IMR-90 (cell line): ENCODE results near the gene GSDMA. TPM values are rescaled to one million over a fixed set of nuclear protein-coding genes. Genes with fewer than 3 reads are reported as not detected.

ENCODE experiments used
- ATAC-seq: fragments of 200-7000 bp; cut with Tn5 transposase; 2 replicates; pipeline ENCODE4 v1.9.1; 2020; ENCODE audit warnings: low read depth, mild to moderate bottlenecking, moderate library complexity
- BruUV-seq: library from RNA; stranded (reverse); fragments of 400-500 nt; replicated peaks from 2 replicates; lab custom pipeline; 2021; lab: Mats Ljungman, UMichigan
- CTCF ChIA-PET: fragments of 300-600 bp; formaldehyde crosslinking; extraction: SDS; loops from one replicate; lab custom pipeline; 2021; ENCODE audit warnings: antibody characterized with exemption; lab: Yijun Ruan, JAX
- POLR2A ChIA-PET: fragments of 300-600 bp; sonication (Branson Sonifier 250); formaldehyde crosslinking; loops from one replicate; lab custom pipeline; 2022; ENCODE audit warnings: antibody characterized with exemption; ENCODE audit not compliant: unreplicated experiment; lab: Charles Lee
- DNase-seq: peaks from one replicate; pipeline ENCODE4 v3.0.0; 2013
- H2AFZ ChIP-seq: replicated peaks from 2 replicates; pipeline ENCODE3; 2013; ENCODE audit warnings: low read length, mild to moderate bottlenecking; ENCODE audit not compliant: poor library complexity
- H2AK5ac ChIP-seq: 2 replicates; pipeline ENCODE4 v1.6.1; 2013; ENCODE audit warnings: low read depth, low read length, inconsistent platforms
- H2AK9ac ChIP-seq: replicated peaks from 2 replicates; pipeline ENCODE3; 2013; ENCODE audit warnings: mild to moderate bottlenecking, low read depth, low read length, moderate library complexity; ENCODE audit not compliant: poor library complexity
- H2BK120ac ChIP-seq: 2 replicates; pipeline ENCODE4 v1.6.1; 2013; ENCODE audit warnings: low read depth, low read length, inconsistent platforms
- H2BK15ac ChIP-seq: 3 replicates; pipeline ENCODE4 v1.6.1; 2013; ENCODE audit warnings: low read depth, low read length, inconsistent platforms
- H2BK20ac ChIP-seq: 2 replicates; pipeline ENCODE4 v1.6.1; 2013; ENCODE audit warnings: low read depth, mild to moderate bottlenecking, inconsistent platforms, low read length, moderate library complexity
- H2BK5ac ChIP-seq: 2 replicates; pipeline ENCODE4 v1.6.1; 2013; ENCODE audit warnings: mild to moderate bottlenecking, low read depth, low read length, inconsistent platforms; ENCODE audit not compliant: poor library complexity, severe bottlenecking
- H3K14ac ChIP-seq: replicated peaks from 2 replicates; pipeline ENCODE4 v1.6.1; 2013; ENCODE audit warnings: low read depth, low read length, inconsistent platforms
- H3K18ac ChIP-seq: 2 replicates; pipeline ENCODE4 v1.6.1; 2013; ENCODE audit warnings: low read depth, low read length, control low read depth
- H3K23ac ChIP-seq: 2 replicates; pipeline ENCODE4 v1.6.1; 2013; ENCODE audit warnings: low read depth, low read length, inconsistent platforms
- H3K27ac ChIP-seq: 2 replicates; pipeline ENCODE4 v1.5.1; 2013; ENCODE audit warnings: mild to moderate bottlenecking, control low read depth, low read length; ENCODE audit not compliant: insufficient read depth
- H3K27me3 ChIP-seq: 2 replicates; pipeline ENCODE4 v1.6.1; 2013; ENCODE audit warnings: low read length; ENCODE audit not compliant: control insufficient read depth, insufficient read depth
- H3K36me3 ChIP-seq: 2 replicates; pipeline ENCODE4 v1.6.1; 2013; ENCODE audit warnings: low read length, mixed read lengths; ENCODE audit not compliant: control insufficient read depth, insufficient read depth
- H3K4ac ChIP-seq: 2 replicates; pipeline ENCODE4 v1.6.1; 2013; ENCODE audit warnings: low read depth, low read length, inconsistent platforms
- H3K4me1 ChIP-seq: 2 replicates; pipeline ENCODE4 v1.6.1; 2013; ENCODE audit warnings: low read length, mixed read lengths; ENCODE audit not compliant: control insufficient read depth, insufficient read depth
- H3K4me2 ChIP-seq: 2 replicates; pipeline ENCODE4 v1.6.1; 2013; ENCODE audit warnings: low read depth, mild to moderate bottlenecking, control low read depth, low read length, moderate library complexity
- H3K4me3 ChIP-seq: 2 replicates; pipeline ENCODE4 v1.5.1; 2013; ENCODE audit warnings: low read depth, mild to moderate bottlenecking, control low read depth, low read length, moderate library complexity; ENCODE audit not compliant: insufficient read depth
- H3K56ac ChIP-seq: 2 replicates; pipeline ENCODE4 v1.6.1; 2013; ENCODE audit warnings: low read length, inconsistent platforms; ENCODE audit not compliant: insufficient read depth; ENCODE audit errors: extremely low read depth
- H3K79me1 ChIP-seq, 2 experiments: 2 replicates each; pipeline ENCODE4 v1.6.1; 2013; ENCODE audit warnings: low read length in 2 of 2, inconsistent platforms in 1 of 2, low read depth in 1 of 2
- H3K9ac ChIP-seq: 2 replicates; pipeline ENCODE4 v1.6.1; 2013; ENCODE audit warnings: low read depth, low read length, control low read depth
- H3K9me1 ChIP-seq: 2 replicates; pipeline ENCODE4 v1.6.1; 2013; ENCODE audit warnings: low read length, inconsistent platforms; ENCODE audit not compliant: insufficient read depth
- H3K9me3 ChIP-seq: 2 replicates; pipeline ENCODE4 v1.6.1; 2013; ENCODE audit warnings: low read length; ENCODE audit not compliant: control insufficient read depth, insufficient read depth
- H4K20me1 ChIP-seq: 2 replicates; pipeline ENCODE4 v1.6.1; 2013; ENCODE audit warnings: low read length, inconsistent platforms; ENCODE audit not compliant: insufficient read depth
- H4K5ac ChIP-seq: 2 replicates; pipeline ENCODE4 v1.6.1; 2013; ENCODE audit warnings: mild to moderate bottlenecking, low read depth, low read length, control low read depth
- H4K8ac ChIP-seq, 2 experiments: 2 replicates each; pipeline ENCODE4 v1.6.1; 2013; ENCODE audit warnings: low read depth in 2 of 2, low read length in 2 of 2, control low read depth in 1 of 2, inconsistent platforms in 1 of 2
- H4K91ac ChIP-seq: 2 replicates; pipeline ENCODE4 v1.6.1; 2013; ENCODE audit warnings: low read depth, low read length, inconsistent platforms; ENCODE audit not compliant: insufficient read depth
- CTCF ChIP-seq: conservative IDR thresholded peaks from 2 replicates; pipeline ENCODE4 v1.5.1; 2012; ENCODE audit warnings: mild to moderate bottlenecking, low read depth, low read length, improper control_type of control experiment
- MAFK ChIP-seq: IDR thresholded peaks from 2 replicates; pipeline ENCODE4 v1.6.1; 2012; ENCODE audit warnings: low read depth, low read length, improper control_type of control experiment
- MXI1 ChIP-seq: IDR thresholded peaks from 2 replicates; pipeline ENCODE4 v1.6.1; 2012; ENCODE audit warnings: low read depth, mild to moderate bottlenecking, low read length, moderate library complexity, borderline replicate concordance
- RCOR1 ChIP-seq: IDR thresholded peaks from 2 replicates; pipeline ENCODE4 v1.6.1; 2012; ENCODE audit warnings: mild to moderate bottlenecking, low read length, improper control_type of control experiment; ENCODE audit not compliant: insufficient replicate concordance
- SMC3 ChIP-seq: fragments of 150-350 bp; IDR thresholded peaks from 2 replicates; pipeline ENCODE4 v1.6.1; 2016; ENCODE audit warnings: low read depth, mild to moderate bottlenecking, antibody characterized with exemption, low read length, moderate library complexity
- WGBS, 2 experiments: methylation state at CpG; one replicate each; pipeline versions ENCODE4 v1.1.5 to v1.1.7; 2013; ENCODE audit warnings: missing lambda C conversion rate in 2 of 2; ENCODE audit not compliant: insufficient read length in 1 of 2; ENCODE audit errors: extremely low coverage in 2 of 2; 5-methylcytosine and 5-hydroxymethylcytosine counted together
- dilution Hi-C: fragments of 300-500 bp; cut with HindIII; formaldehyde crosslinking; loops from one replicate; pipeline ENCODE4 v1.14.3; 2018; ENCODE audit warnings: low sequenced_read_pairs; ENCODE audit not compliant: unreplicated experiment
- in situ Hi-C: fragments of 300-500 bp; cut with MboI; formaldehyde crosslinking; loops from 3 replicates; pipeline ENCODE4 v1.14.3; 2019; ENCODE audit warnings: low sequenced_read_pairs, inconsistent platforms, mixed read lengths
- intact Hi-C: fragments of 100-400 bp; cut with micrococcal nuclease; formaldehyde crosslinking; loops from 2 replicates; pipeline ENCODE4 v1.10.0; 2022
- polyA plus RNA-seq, 3 experiments: library from polyadenylated mRNA; depleted of rRNA; stranded (reverse); fragments of >200 nt; gene quantifications; 2 replicates each; pipeline ENCODE4 v1.2.3, GENCODE V29; 2012; ENCODE audit warnings: low replicate concordance in 1 of 3
- total RNA-seq: library from RNA; depleted of rRNA; stranded (reverse); fragments of >200 nt; gene quantifications from 2 replicates; pipeline ENCODE4 v1.2.3, GENCODE V29; 2012

GSDMA gene
- total and polyA plus RNA-seq, 2 of the 4 experiments (the other 2 are of a cell fraction) = not detected

GRCh38 chr17:40020146-40020545, 57.3 kb downstream of the GSDMA start:
- H3K27ac ChIP-seq = no peak overlapping the region; the same call in 1 of the 2 replicates
- peak overlapping the region; percentile 85 for H2BK120ac ChIP-seq
- dilution Hi-C loops = no loop called here
- no peak overlapping the region for H3K9ac ChIP-seq
- H2AFZ ChIP-seq = peak overlapping the region; percentile 24
- H2AK5ac ChIP-seq = peak overlapping the region; percentile 87
- H3K36me3 ChIP-seq = peaks cover 21% of the 10 kb centered on the region; the same call in 1 of the 2 replicates
- no peaks in the 10 kb centered on the region for H3K27me3 ChIP-seq
- H4K5ac ChIP-seq = no peak overlapping the region
- no peak for DNase-seq
- peak overlapping the region; percentile 81; the same call in 2 of the 3 replicates for H2BK15ac ChIP-seq
- H2BK5ac ChIP-seq = peak overlapping the region; percentile 19
- H3K9me1 ChIP-seq = peaks cover 2% of the 10 kb centered on the region; the same call in 1 of the 2 replicates
- POLR2A ChIA-PET = no interaction called here
- peak overlapping the region; percentile 77; the same call in 1 of the 2 replicates for H2BK20ac ChIP-seq
- H3K79me1 ChIP-seq = 0 out of 4 replicates have a peak, but pooled peaks cover 0 to 6% of the 10 kb centered on the region in 2 experiments
- no peak overlapping the region for H3K4me3 ChIP-seq
- ATAC-seq = no peak
- H3K4ac ChIP-seq = peak overlapping the region; percentile 51
- no peak overlapping the region for H3K4me2 ChIP-seq
- H3K9me3 ChIP-seq = no peaks in the 10 kb centered on the region
- no peak overlapping the region for H3K14ac ChIP-seq
- peak overlapping the region; percentile 66; the same call in 1 of the 2 replicates for H4K91ac ChIP-seq
- in situ Hi-C loops = loop anchor here (10.0 kb wide), 1 partner anchor 265 kb away; the partner anchor contains the start of gene CDC6
- H3K18ac ChIP-seq = no peak overlapping the region
- H3K56ac ChIP-seq = 0 out of 2 replicates have a peak overlapping the region, but pooled peaks have one; percentile 9
- no TSS peak for BruUV-seq
- intact Hi-C loops = no loop called here
- TF ChIP-seq RCOR1 (no peak), SMC3 (no peak), MXI1 (no peak), CTCF (no peak), MAFK (no peak)
- no peak overlapping the region for H3K23ac ChIP-seq
- H4K8ac ChIP-seq = peak overlapping the region; percentile 19 to 31; a peak in 2 of 4 replicates
- WGBS, 2 experiments = 83% methylated on average over 10 of the region's 13 CpGs; no CpG with 5 or more reads in 1 of the 2 experiments
- peaks cover 36% of the 10 kb centered on the region for H3K4me1 ChIP-seq
- no peaks in the 10 kb centered on the region for H4K20me1 ChIP-seq
- H2AK9ac ChIP-seq = peak overlapping the region; percentile 60
- CTCF ChIA-PET = no interaction called here
